Pancreas (tissue), 10 donors: ENCODE data around the gene GSN. TPM values are rescaled to one million over a fixed set of nuclear protein-coding genes. Genes with fewer than 3 reads are reported as not detected.

ENCODE experiments used
- ATAC-seq, 4 donors: fragments of 200-7000 bp; cut with Tn5 transposase; one replicate each; pipeline versions ENCODE4 v1.8.0 to v1.9.1; 2020; ENCODE audit warnings: mild to moderate bottlenecking in 4 of 4, moderate library complexity in 4 of 4
- DNase-seq, 6 donors: peaks; one replicate each; pipeline ENCODE4 v3.0.0-alpha.2; 2020
- FAIRE-seq: peaks from 2 replicates; lab custom pipeline; 2012; peaks lifted over from hg19 to GRCh38; lab: Jason Lieb, UNC
- H3K27ac ChIP-seq, 4 donors: fragments of 200-600 bp; sonication (generic); 1 replicate in 3 of 4; 2 replicates in 1 of 4; pipeline versions ENCODE4 v1.5.0 to v1.8.0; 2020
- H3K27me3 ChIP-seq, 4 donors: fragments of 200-600 bp; one replicate each; pipeline ENCODE4 v1.8.0; 2021
- H3K36me3 ChIP-seq, 3 donors: fragments of 200-600 bp; sonication (generic) in 1 of 3; one replicate each; pipeline versions ENCODE4 v1.5.0 to v1.8.0; 2020 to 2021
- H3K4me1 ChIP-seq, 3 donors: fragments of 200-600 bp; one replicate each; pipeline ENCODE4 v1.8.0; 2021
- H3K4me3 ChIP-seq, 4 donors: fragments of 200-600 bp; sonication (generic) in 2 of 4; one replicate each; pipeline versions ENCODE4 v1.5.0 to v1.8.0; 2020 to 2021
- H3K9me3 ChIP-seq, 4 donors: fragments of 200-600 bp; one replicate each; pipeline ENCODE4 v1.8.0; 2021
- CTCF ChIP-seq, 4 donors: fragments of 200-600 bp; sonication (generic) in 3 of 4; IDR thresholded peaks; one replicate each; pipeline versions ENCODE4 v1.5.0 to v1.8.0; 2021; ENCODE audit warnings: antibody characterized with exemption in 4 of 4
- WGBS, 2 donors: extraction: QIAGEN DNeasy Blood & Tissue Kit; methylation state at CpG; one replicate each; pipeline ENCODE4 v1.1.7; 2013; 5-methylcytosine and 5-hydroxymethylcytosine counted together
- intact Hi-C, 3 donors: fragments of 100-400 bp; cut with DNase I; formaldehyde crosslinking; loops; one replicate each; pipeline versions ENCODE4 v1.11.1 to v1.14.2; 2022
- polyA plus RNA-seq, 2 donors: library from polyadenylated mRNA; stranded (reverse); fragments of 200-250 nt; gene quantifications; one replicate each; pipeline ENCODE4 v1.2.3, GENCODE V29; 2013
- total RNA-seq, 6 donors: library from RNA; stranded (reverse); fragmentation: NEBNext Ultra II Directional in 4 of 6; extraction: Animal tissue kit (Norgen Biotek cat#: 25700) in 4 of 6; gene quantifications; one replicate each; pipeline versions ENCODE4 v1.2.1 to v1.2.4, GENCODE V29; 2021 to 2023
- donor health status: healthy with polysubstance abuse.
- donor health status: DM: no; HTN: no; CAD: no; lungs with moderate emphysema.
- donor health status: DM: no; HTN: no; CAD: no.
- donor health status: control.
- donor health status: control.
- donor health status: Bipolar disorder and iron deficiency.
- donor health status: DM: yes; HTN: yes; CAD: no.
- donor health status: DM: no; HTN: no; CAD: no.
- donor health status: DM: no; HTN: no; CAD: no.
- donor health status: DM: yes; HTN: yes; CAD: no.

GSN gene
- total and polyA plus RNA-seq, 8 donors: 44.0 to 193 (median 132) TPM

GRCh38 chr9:121266906-121267650, 884 bp upstream of the GSN start:
- intact Hi-C loops: no loop called here

GRCh38 chr9:121268598-121268850, 562 bp downstream of the GSN start:
- H3K4me1 ChIP-seq: peaks cover 0 to 7% (median 0%) of the 10 kb centered on the region in 3 donors
- no peak for TF ChIP-seq CTCF (IDR thresholded peaks at IDR 0.05)
- 6 to 9% methylated on average over 5 of the region's 5 CpGs for WGBS, 2 donors
- ATAC-seq: peak; percentile 45 to 59 (median 46)
- intact Hi-C loops: no loop called here
- H3K27ac ChIP-seq: peak overlapping the region in 3 of 4 donors; percentile 22 to 80 (median 72)
- H3K36me3 ChIP-seq: no peaks in the 10 kb centered on the region
- DNase-seq: no peak
- H3K4me3 ChIP-seq: peak overlapping the region; percentile 47 to 94 (median 61)
- no peaks in the 10 kb centered on the region for H3K9me3 ChIP-seq
- no peaks in the 10 kb centered on the region for H3K27me3 ChIP-seq
- no peak for FAIRE-seq

More at GRCh38 chr9:121266906-121267650, 884 bp upstream of the GSN start:
- no peak for TF ChIP-seq CTCF (IDR thresholded peaks at IDR 0.05)
- H3K27me3 ChIP-seq: no peaks in the 10 kb centered on the region
- FAIRE-seq: no peak
- no peak for DNase-seq
- H3K4me3 ChIP-seq: peak overlapping the region in 3 of 4 donors; percentile 37 to 94 (median 59)
- no peak for ATAC-seq
- no peaks in the 10 kb centered on the region for H3K9me3 ChIP-seq
- H3K4me1 ChIP-seq: peaks cover 0 to 4% (median 0%) of the 10 kb centered on the region in 3 donors
- H3K27ac ChIP-seq: peak overlapping the region in 1 of 4 donors; percentile 65
- 73 to 79% methylated on average over 18 of the region's 18 CpGs for WGBS, 2 donors
- H3K36me3 ChIP-seq: no peaks in the 10 kb centered on the region

- H3K4me3 ChIP-seq: peak overlapping the region; percentile 47 to 94 (median 61)
- peaks cover 0 to 7% (median 0%) of the 10 kb centered on the region in 3 donors for H3K4me1 ChIP-seq
- no peak for TF ChIP-seq CTCF (IDR thresholded peaks at IDR 0.05)
- ATAC-seq (peak; percentile 9 to 35 (median 25)), DNase-seq (peak in 1 of 6 donors; percentile 28), FAIRE-seq (no peak)
- intact Hi-C loops: no loop called here
- H3K27me3 ChIP-seq: no peaks in the 10 kb centered on the region
- no peaks in the 10 kb centered on the region for H3K9me3 ChIP-seq
- WGBS, 2 donors: 40 to 52% methylated on average over 12 of the region's 12 CpGs
- H3K36me3 ChIP-seq: no peaks in the 10 kb centered on the region
- H3K27ac ChIP-seq: peak overlapping the region in 3 of 4 donors; percentile 22 to 80 (median 72)
Observed at GRCh38 chr9:121268851-121269641, 1.1 kb downstream of the GSN start.

GRCh38 chr9:121269642-121270254, 1.8 kb downstream of the GSN start:
- Histone ChIP-seq H3K27ac (peak overlapping the region in 2 of 4 donors; percentile 72 to 80), H3K4me3 (peak overlapping the region in 2 of 4 donors; percentile 59 to 94), H3K4me1 (peaks cover 0 to 7% (median 0%) of the 10 kb centered on the region in 3 donors), H3K27me3 (no peaks in the 10 kb centered on the region), H3K36me3 (no peaks in the 10 kb centered on the region), H3K9me3 (no peaks in the 10 kb centered on the region)
- no peak for DNase-seq
- ATAC-seq: no peak
- no peak for TF ChIP-seq CTCF (IDR thresholded peaks at IDR 0.05)
- intact Hi-C loops: no loop called here
- 74 to 85% methylated on average over 5 of the region's 5 CpGs for WGBS, 2 donors
- FAIRE-seq: no peak
